Mesenteric fat pad (tissue), 1 donor: ENCODE data around the gene MINPP1. TPM values are rescaled to one million over a fixed set of nuclear protein-coding genes. Genes with fewer than 3 reads are reported as not detected.

Source experiments
- DNase-seq: peaks from one replicate; pipeline ENCODE4 v3.0.0-alpha.2; 2020; ENCODE audit warnings: low spot score
- total RNA-seq: library from RNA; stranded (reverse); fragmentation: NEBNext Ultra II Directional; extraction: Animal tissue kit (Norgen Biotek cat#: 25700); gene quantifications from one replicate; pipeline ENCODE4 v1.2.1, GENCODE V29; 2021
- donor health status: DM: yes; HTN: yes; CAD: no.

MINPP1 gene
- total RNA-seq, 1 donor from 2014 or later: 12.1 TPM

DNA sequence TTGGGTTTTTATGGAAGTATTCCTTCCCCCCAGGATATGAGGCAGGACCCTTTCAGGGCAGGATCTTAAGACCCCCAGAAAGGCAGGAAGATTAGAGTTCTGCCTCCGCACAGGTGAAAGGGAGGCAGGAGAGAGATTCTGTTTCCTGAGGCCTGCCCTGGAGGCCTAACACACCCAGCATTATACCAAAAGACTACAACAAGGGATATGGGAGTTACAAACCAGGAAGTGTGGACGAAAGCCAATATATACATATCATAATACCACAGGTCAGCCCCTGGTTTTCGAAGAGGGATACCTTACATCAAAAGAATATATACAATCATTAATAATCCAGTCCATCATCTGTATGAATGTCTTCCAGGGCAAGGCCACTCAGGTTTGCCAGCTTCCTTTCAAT, 14.2 kb downstream of the MINPP1 start:
- DNase-seq: no peak

DNA sequence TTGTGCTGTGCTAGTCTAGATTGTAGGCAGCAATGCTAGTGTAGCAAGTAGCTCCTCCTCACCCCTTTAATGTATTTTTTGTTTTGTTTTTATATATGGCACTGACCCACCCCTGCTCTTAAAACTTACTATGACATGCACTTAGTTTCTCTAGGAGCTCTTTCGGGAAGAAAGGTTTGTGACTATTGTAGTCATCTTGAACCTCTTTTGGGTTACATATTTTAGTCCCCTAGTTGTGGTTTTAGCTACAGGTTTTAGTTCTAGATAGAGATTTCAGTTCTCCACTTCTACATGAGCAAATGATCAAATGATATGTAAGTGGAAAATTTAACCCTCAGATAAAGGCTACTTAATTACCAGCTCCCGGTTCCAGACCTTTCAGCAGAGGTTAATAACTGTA, 14.9 kb downstream of the MINPP1 start:
- DNase-seq: no peak

DNA sequence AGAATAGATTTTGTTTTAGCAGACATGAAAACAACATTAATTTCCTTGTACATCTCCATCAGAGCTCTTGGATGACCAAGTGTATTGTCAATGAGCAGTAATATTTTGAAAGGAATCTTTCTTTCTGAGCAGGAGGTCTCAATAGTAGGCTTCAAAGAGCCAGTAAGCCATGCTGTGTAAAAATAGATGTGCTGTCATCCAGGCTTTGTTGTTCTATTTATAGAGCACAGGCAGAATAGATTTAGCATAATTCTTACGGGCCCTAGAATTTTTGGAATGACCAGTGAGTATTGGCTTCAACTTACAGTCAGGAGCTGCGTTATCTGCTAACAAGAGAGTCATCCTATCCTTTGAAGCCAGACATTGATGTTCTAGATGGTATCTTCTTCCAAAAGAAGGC, 19.0 kb downstream of the MINPP1 start:
- no peak for DNase-seq

DNA sequence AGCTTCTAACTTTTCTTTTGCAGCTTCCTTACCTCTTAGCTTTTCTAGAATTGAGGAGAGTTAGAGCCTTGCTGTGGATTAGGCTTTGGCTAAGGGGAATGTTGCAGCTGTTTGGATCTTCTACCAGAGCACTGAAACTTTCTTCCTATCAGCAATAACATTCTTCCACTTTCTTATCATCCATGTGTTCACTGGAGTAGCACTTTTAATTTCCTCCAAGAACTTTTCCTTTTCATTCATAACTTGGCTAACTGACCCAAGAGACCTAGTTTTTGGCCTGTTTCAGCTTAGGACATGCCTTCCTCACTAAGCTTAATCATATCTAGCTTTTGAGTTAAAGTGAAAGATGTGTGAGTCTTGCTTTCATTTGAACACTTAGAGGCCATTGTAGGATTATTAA, 19.6 kb downstream of the MINPP1 start:
- DNase-seq: no peak

DNA sequence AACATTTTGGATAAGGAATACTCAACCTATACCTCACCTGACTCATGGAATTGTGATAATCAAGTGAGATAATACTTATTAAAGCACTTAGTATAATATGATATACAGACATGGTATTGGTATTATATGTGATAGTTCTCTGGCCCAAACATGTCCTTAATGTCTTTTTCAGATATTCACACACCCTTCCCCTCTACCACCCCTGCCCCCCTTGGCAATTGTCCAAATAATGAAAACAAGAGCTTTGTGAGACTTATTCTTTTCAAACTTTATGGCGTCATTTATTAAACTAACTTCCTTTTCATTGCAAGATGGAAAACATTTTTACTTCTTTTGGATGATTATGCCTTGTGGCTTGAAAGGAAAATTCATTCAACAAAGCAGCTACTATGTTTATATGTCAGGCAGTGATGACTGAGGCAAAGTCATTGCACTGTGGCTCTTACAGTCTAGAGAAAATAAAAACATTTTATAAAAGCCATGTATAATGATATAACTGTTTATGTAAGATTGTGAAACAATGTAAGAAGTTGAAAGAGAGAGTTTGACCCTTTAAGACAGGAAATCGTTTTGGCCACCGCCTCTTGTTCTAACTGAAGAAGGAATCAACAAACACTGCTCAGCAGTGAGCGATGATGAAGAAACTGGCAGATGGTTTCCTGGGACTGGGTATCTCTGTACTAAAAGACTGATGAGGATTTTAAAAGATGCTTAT, 27.4 kb downstream of the MINPP1 start:
- no peak for DNase-seq

DNA sequence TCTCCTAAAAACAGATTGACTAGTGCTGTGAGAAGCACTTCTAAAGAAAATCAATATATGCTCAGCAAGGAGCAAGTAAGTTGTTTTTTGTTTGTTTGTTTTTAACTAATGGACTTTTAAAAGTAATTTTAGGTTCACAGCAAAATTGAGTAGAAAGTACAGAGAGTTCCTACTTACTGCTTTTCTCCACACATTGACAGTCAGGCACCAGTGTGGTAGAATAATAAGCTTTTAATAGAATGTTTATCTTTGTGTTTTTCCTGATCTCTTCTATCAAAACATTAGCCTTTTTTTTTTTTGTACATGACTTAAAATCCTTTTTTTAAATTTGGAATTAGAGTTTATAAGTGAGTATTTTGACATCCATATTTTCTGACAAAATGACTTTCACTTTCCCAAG, 28.0 kb downstream of the MINPP1 start:
- no peak for DNase-seq

DNA sequence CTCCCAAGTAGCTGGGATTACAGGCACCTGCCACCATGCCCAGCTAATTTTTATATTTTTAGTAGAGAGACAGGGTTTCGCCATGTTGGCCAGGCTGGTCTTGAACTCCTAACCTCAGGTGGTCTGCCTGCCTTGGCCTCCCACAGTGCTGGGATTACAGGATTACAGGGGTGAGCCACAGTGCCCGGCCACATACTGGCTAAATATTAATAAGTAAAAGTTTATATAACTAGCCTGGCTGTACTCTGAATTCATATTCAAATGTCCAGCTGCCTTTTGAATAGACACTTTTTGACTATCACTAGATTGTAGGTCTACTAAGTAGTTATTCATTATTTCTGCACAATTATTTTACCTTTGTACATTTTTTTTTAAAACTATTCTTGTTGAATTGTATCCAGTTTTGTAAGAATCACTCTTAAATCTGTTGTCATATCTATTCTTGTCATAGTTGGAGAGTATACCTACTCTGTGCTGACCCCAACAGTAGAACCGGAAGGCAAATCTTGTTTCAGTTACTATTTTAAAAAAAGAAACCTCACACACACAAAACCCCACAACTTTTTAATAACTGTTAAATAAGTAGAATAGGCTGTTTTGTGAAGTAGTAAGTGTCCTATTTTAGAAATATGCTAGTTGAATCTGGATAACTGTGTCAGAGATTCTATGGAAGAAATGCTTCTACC, 29.6 kb downstream of the MINPP1 start:
- no peak for DNase-seq

DNA sequence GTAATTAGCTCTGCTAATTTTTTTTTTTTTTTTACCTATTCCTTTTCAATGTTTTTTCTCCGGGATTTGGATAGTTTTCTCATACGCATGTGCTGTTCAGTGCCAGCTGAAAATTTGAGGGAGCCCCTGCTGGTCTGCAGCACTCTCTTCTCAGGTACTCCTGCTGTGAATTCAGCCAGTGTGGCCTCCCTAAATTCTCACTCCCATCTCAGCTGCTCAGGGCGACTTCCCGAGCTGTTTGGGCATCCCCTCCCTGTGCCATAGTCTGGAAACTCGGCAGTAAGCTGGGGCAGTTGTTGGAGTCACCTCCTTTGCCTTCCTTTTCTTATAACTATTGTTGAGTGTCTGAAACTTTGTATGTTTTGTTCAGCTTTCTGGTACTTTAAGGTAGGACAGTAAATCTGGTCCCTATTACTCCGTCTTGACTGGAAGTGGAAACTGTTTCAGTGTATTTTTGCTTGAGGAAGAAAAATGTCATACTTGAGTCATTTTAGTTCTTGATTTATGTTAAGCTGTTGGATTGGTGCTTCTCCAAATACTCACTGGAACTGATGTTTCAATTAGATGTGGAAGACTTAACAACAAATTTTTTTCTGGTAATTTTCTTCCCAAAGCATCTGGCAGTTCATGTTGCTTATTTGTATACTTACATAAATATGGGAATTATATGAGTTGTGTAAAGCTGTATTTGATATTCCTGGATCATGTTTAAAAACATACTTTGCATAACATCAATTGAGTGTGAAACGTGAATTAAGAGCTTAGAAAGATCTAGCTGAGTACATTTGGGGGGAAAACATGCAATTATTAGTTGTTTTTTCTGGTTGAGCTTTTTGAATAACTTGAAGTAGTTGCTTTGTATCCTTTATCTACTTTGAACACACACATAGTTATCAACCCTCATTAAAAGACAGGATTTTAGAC, 33.7 kb downstream of the MINPP1 start:
- no peak for DNase-seq

DNA sequence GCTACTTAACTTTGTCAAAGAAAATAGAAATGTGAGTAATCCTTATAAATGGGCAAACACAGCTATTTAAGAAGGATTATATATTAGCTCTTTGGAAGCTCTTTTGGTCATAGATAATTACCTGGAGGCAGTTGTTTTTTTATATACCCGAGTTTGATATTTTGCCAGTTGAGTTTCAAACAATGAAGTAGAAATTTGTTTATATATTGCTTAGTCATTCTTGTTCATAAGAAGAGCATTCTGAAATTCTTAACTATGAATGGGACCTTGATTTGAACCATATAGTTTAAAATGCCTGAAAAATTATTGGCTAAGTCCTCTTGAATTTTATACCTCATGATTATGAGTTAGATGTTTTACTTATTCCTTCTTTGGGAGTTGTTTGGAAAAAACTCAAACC, 36.4 kb downstream of the MINPP1 start:
- DNase-seq: no peak

DNA sequence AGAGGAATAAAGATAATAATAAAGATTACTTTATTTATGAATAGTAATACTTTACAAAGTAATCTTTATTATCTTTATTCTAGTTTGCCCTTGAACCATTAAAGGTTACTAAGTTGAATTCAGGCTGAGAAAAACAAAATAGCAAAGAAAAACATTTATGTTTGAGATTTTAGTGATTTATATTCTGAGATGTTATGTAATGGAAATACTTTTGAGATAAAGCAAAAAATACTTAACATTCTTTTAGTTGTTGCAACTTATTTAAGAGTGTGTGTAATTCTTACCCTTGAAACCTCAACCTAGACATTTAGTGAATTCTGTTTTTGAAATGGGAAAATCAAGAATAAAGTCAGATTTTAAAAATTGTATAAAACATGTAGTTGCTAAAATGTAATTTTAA, 40.0 kb downstream of the MINPP1 start:
- no peak for DNase-seq

DNA sequence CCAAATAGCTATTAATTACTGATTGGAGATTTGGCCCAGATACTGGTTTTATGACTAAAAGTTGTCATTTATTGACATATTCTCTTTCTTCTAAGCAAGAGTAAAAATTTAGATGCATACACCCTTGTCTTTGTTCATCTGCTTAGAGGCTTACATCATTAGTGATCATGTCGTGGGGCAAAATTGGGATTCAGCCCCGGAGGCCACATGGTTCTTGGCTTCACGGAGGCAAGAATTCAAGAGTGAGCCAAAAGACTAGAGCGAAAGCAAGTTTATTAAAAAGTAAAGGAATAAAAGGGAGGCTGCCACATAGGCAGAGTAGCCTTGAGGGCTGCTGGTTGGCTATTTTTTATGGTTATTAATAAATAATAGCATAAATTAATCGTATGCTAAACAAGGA, 41.1 kb downstream of the MINPP1 start:
- no peak for DNase-seq

DNA sequence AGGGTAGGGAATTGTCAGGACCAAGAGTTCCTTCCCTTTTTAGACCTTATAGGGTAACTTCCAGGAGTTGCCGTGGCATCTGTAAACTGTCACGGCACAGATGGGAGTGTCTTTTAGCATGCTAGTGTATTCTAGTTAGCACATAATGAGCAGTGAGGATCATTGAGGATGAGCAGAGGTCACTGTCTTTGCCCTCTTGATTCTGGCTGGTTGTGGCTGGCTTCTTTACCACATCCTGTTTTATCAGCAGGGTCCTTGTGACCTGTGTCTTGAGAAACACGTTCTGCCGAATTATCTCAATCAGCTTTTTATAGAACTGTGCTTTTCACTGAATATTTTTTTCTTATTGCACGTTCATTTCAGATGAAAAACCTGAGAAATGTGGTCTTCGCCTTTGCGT, 41.5 kb downstream of the MINPP1 start:
- no peak for DNase-seq

DNA sequence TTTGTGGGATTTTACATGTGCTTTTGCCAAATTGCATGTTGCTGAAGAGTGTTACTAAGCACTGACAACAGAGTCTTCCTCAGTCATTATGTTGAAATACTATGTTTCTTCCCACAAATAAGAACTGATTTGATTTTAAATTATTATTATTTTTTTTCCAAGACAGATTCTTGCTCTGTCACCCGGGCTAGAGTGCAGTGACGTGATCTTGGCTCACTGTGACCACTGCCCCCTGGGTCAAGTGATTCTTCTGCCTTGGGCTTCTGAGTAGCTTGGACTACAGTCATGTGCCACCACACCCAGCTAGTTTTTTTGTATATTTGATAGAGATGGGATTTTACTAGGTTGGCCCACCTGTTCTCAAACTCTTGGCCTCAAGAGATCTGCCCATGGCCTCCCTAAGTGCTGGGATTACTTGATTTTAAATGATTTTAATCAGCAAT, 42.3 kb downstream of the MINPP1 start:
- no peak for DNase-seq

DNA sequence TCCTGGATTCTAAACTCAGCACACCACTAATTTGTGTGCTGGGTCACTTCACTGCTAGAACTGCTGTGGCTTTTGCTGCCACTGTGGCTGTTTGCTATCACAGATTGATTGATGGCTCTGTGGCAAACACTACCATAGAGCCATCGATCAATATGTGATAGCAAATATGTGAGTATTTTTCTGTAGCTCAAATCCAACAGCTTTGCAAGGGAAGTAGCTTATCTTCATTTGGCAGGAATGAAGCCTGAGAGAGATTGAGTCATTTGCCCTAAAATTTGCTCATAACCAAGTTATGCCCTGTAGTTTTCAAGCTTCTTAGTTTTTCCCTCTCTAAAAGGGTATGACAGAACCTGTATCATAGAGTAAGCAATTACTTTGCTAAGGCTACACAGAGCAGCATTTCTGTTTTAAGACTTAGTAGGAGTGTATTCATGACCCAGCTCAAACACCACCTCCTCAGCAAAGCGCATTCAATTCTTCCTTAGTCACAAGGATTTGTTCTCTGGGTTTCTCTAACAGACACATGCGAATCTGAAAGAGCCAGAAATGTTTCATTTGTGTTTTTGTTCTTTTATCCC, 43.1 kb downstream of the MINPP1 start:
- no peak for DNase-seq

DNA sequence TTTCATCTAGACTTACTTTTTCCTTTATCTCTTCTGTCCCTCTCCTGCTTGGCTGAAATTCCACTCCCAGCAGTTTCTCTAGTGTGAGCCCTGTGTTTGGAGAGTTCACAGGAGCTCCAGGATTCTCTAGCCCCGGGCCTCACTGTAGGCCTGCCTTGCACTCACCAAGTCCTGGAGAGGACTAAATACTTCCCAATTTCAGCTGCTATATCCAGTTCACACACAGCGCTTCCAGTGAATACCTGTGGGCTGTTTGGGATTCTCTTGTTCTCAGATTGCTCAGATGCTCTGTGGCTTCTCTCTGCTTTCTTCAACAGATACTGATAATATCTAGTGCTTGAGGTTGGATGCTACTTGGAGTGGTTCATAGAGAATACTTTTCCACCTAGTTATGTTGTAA, 46.0 kb downstream of the MINPP1 start:
- no peak for DNase-seq

DNA sequence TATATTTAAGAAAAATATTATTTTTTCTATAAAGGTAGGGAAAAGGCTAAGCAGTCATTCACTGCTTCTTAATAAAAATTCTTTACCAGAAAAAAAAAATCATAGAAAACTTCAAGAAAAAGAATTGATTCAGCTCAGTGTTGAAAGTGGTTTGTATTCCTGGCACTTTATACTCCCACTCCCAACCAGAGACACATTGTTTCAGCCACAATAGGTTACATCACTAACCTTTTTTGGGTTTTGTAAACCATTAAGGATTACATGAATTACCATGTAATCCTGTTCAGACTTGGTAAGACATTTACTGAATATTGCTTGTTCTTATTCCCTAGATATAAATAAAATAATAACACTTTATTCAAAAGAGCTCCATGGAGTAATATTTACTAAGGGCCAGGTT, 46.6 kb downstream of the MINPP1 start:
- DNase-seq: no peak

DNA sequence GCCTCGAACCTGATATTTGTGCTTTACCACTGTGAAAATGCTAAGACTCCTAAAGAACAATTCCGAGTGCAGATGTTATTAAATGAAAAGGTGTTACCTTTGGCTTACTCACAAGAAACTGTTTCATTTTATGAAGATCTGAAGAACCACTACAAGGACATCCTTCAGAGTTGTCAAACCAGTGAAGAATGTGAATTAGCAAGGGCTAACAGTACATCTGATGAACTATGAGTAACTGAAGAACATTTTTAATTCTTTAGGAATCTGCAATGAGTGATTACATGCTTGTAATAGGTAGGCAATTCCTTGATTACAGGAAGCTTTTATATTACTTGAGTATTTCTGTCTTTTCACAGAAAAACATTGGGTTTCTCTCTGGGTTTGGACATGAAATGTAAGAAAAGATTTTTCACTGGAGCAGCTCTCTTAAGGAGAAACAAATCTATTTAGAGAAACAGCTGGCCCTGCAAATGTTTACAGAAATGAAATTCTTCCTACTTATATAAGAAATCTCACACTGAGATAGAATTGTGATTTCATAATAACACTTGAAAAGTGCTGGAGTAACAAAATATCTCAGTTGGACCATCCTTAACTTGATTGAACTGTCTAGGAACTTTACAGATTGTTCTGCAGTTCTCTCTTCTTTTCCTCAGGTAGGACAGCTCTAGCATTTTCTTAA, 47.7 kb downstream of the MINPP1 start:
- no peak for DNase-seq

DNA sequence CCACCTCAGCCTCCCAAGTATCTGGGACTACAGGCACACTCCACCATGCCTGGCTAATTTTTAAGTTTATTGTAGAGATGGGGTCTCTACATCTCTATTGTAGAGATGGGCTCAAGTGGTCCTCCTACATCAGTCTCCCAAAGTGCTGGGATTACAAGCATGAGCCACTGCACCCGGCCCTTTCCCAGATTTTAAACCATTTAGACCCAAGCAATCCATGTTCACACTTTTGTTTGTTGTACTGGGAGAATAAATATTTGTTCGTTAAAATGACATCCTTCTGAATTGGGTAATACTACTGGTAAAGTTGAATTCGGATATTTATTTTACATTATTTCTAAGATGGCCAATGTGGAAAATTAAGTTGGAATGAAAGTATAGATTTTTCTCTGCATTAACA, 52.7 kb downstream of the MINPP1 start:
- DNase-seq: no peak

DNA sequence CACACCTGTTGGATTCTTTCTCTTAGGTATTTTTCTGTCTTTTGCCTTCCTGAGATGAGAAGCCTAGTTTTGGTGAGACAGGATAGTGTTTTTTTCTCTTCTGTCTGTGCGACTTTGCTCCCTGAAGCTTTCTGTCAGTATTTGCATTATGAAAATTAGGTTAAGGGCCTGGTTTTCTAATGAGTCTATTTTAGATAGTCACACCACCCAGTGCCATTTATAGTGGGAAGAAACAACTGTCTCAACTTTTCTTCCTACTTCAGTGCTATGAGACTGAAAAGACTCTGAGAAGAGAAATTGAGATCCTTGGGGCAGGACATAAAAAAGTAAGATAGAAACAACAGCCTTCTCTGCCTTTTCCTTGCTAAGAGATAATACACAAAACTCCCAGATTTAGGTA, 53.6 kb downstream of the MINPP1 start:
- no peak for DNase-seq

DNA sequence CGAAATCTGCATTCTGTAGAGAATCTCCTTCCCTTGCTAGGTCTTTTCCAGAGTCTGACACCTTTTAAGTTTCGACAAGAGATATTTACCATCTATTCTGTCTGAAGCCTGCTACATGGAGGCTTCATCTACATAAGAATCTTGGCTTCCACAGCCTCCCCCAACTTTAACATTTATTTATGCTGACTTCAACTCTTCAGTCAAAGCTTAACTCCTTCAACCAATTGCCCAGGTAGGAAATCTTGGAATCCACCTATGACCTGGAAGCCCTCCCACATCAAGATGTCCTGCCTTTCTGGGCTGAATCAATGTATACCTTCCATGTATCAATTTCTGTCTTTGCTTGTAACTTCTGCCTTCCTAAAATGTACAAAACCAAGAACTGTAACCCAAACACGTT, 54.7 kb downstream of the MINPP1 start:
- no peak for DNase-seq

DNA sequence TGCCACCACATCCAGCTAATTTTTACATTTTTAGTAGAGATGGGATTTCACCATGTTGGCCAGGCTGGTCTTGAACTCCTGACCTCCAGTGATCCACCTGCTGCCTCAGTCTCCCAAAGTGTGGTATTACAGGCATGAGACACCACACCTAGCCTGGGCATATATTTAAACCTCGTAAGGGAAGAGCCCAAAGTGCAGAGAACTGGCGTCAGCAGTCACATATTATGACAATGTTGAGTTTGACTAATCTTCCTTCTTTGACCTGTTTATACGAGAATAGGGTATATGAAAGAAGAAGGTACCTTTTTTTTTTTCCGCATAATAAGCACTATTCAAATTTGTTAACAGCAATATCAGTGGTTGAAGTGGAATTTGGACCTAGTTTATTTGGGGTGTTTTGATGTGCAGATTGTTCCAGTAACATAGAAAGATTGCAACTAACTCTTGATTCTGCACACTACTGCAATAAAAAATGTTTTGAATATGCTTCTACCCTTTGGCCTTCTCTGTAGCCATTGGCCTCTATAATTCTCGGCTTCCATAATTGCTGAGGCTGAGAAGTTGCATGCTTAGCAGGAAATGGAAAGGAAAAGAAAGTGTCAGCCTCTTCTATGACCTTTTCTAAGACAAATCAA, 55.9 kb downstream of the MINPP1 start:
- DNase-seq: no peak
